Measurements from ENCODE around the gene KIF20A.

Gene KIF20A

DNA sequence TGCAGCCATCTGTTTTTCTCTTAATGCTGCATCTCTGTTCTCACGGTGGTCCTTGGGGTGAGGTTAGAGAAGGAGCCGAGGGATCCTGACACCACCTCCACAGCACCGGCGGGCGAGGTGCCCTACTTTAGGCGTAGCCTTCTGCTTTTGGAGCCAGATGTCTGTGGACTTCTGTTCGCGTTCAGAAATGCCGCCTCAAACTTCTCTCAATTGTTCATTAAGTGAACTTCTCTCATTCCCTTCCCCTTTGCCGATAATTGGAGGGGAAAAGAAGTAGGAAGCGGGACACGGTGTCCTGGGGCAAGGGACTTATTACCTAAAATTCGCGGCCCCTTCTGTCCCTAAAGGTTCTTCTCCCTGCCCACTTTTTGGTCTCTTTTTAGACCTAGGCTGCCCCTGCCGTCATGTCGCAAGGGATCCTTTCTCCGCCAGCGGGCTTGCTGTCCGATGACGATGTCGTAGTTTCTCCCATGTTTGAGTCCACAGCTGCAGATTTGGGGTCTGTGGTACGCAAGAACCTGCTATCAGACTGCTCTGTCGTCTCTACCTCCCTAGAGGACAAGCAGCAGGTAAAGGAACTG is 455 bp downstream of the KIF20A start:
- Histone ChIP-seq H3K27ac (peak overlapping the region; percentile 60; the same call in 1 of the 2 replicates), H4K20me1 (ENCODE audit: insufficient read depth) (no peaks in the 10 kb centered on the region), H3K36me3 (ENCODE audit: insufficient read depth) (no peaks in the 10 kb centered on the region), H2AFZ (ENCODE audit: low read depth) (peak overlapping the region; percentile 62), H3K4me3 (IDR thresholded peaks at IDR 0.05; ENCODE audit: insufficient read depth, low read depth, low read length) (no peak overlapping the region), H3K27me3 (ENCODE audit: insufficient read depth, low read depth) (no peaks in the 10 kb centered on the region), H3K79me2 (ENCODE audit: insufficient read depth, low read depth) (peaks cover 53% of the 10 kb centered on the region), H3K4me1 (ENCODE audit: low read depth, poor library complexity, severe bottlenecking) (peaks cover 23% of the 10 kb centered on the region), H3K9ac (peak overlapping the region; percentile 70; the same call in 1 of the 2 replicates), H3K4me2 (peak overlapping the region; percentile 85)
- TF ChIP-seq, protein P1, sequence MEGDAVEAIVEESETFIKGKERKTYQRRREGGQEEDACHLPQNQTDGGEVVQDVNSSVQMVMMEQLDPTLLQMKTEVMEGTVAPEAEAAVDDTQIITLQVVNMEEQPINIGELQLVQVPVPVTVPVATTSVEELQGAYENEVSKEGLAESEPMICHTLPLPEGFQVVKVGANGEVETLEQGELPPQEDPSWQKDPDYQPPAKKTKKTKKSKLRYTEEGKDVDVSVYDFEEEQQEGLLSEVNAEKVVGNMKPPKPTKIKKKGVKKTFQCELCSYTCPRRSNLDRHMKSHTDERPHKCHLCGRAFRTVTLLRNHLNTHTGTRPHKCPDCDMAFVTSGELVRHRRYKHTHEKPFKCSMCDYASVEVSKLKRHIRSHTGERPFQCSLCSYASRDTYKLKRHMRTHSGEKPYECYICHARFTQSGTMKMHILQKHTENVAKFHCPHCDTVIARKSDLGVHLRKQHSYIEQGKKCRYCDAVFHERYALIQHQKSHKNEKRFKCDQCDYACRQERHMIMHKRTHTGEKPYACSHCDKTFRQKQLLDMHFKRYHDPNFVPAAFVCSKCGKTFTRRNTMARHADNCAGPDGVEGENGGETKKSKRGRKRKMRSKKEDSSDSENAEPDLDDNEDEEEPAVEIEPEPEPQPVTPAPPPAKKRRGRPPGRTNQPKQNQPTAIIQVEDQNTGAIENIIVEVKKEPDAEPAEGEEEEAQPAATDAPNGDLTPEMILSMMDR (conservative IDR thresholded peaks at IDR 0.05; ENCODE audit: low read depth, low read length) = no peak

- Histone ChIP-seq H3K27me3 (ENCODE audit: insufficient read depth, low read depth) (no peaks in the 10 kb centered on the region), H4K20me1 (ENCODE audit: insufficient read depth) (no peaks in the 10 kb centered on the region), H3K27ac (no peak overlapping the region; the same call in 1 of the 2 replicates), H3K36me3 (ENCODE audit: insufficient read depth) (no peaks in the 10 kb centered on the region; the same call in 1 of the 2 replicates), H3K4me1 (ENCODE audit: low read depth, poor library complexity, severe bottlenecking) (peaks cover 23% of the 10 kb centered on the region), H3K4me2 (peak overlapping the region; percentile 85), H2AFZ (ENCODE audit: low read depth) (no peak overlapping the region), H3K79me2 (ENCODE audit: insufficient read depth, low read depth) (peaks cover 44% of the 10 kb centered on the region), H3K4me3 (IDR thresholded peaks at IDR 0.05; ENCODE audit: insufficient read depth, low read depth, low read length) (no peak overlapping the region), H3K9ac (peak overlapping the region; percentile 70; the same call in 1 of the 2 replicates)
- TF ChIP-seq, protein P1 (conservative IDR thresholded peaks at IDR 0.05; ENCODE audit: low read depth, low read length) = peak; percentile 65
Measured at GRCh38 chr5:138180183-138180782, 1.4 kb downstream of the KIF20A start.

DNA sequence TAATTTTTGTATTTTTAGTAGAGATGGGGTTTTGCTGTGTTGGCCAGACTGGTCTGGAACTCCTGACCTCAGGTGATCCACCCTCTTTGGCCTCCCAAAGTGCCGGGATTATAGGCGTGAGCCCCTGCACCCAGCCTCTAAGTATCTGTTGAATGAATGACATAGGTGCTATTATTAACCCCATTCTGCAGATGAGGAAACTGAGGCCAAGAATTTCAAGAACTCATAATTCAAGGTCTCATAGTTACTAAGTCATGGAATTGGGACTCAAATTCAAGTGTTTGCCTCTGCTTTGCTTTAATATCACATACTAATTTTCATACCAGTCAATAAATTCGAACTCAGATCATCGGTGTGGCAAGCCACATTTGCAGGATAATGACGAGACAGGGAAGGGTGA is 1.9 kb downstream of the KIF20A start:
- Histone ChIP-seq H3K4me2 (peak overlapping the region; percentile 85; the same call in 1 of the 2 replicates), H3K4me1 (ENCODE audit: low read depth, poor library complexity, severe bottlenecking) (peaks cover 23% of the 10 kb centered on the region), H3K27ac (no peak overlapping the region), H3K27me3 (ENCODE audit: insufficient read depth, low read depth) (no peaks in the 10 kb centered on the region), H4K20me1 (ENCODE audit: insufficient read depth) (no peaks in the 10 kb centered on the region), H3K9ac (no peak overlapping the region), H2AFZ (ENCODE audit: low read depth) (no peak overlapping the region), H3K4me3 (IDR thresholded peaks at IDR 0.05; ENCODE audit: insufficient read depth, low read depth, low read length) (no peak overlapping the region), H3K79me2 (ENCODE audit: insufficient read depth, low read depth) (peaks cover 41% of the 10 kb centered on the region), H3K36me3 (ENCODE audit: insufficient read depth) (peaks cover 2% of the 10 kb centered on the region; the same call in 1 of the 2 replicates)
- TF ChIP-seq, protein P1 (conservative IDR thresholded peaks at IDR 0.05; ENCODE audit: low read depth, low read length) = no peak

- Histone ChIP-seq H3K4me2 (no peak overlapping the region), H3K4me3 (IDR thresholded peaks at IDR 0.05; ENCODE audit: insufficient read depth, low read depth, low read length) (no peak overlapping the region), H4K20me1 (ENCODE audit: insufficient read depth) (no peaks in the 10 kb centered on the region), H2AFZ (ENCODE audit: low read depth) (no peak overlapping the region), H3K9ac (no peak overlapping the region), H3K27me3 (ENCODE audit: insufficient read depth, low read depth) (no peaks in the 10 kb centered on the region), H3K4me1 (ENCODE audit: low read depth, poor library complexity, severe bottlenecking) (peaks cover 8% of the 10 kb centered on the region), H3K79me2 (ENCODE audit: insufficient read depth, low read depth) (peaks cover 21% of the 10 kb centered on the region; the same call in 1 of the 2 replicates), H3K27ac (no peak overlapping the region), H3K36me3 (ENCODE audit: insufficient read depth) (peaks cover 10% of the 10 kb centered on the region; the same call in 1 of the 2 replicates)
- TF ChIP-seq, protein P1 (conservative IDR thresholded peaks at IDR 0.05; ENCODE audit: low read depth, low read length) = no peak
Measured at GRCh38 chr5:138182808-138183207, 3.9 kb downstream of the KIF20A start.

Measured in KMS-11 (cell line).